GM12878 (cell line): ENCODE data around the gene TMED3. TPM values are rescaled to one million over a fixed set of nuclear protein-coding genes. Genes with fewer than 3 reads are reported as not detected.

Source experiments
- ELK1 ChIP-seq: IDR thresholded peaks from 2 replicates; pipeline ENCODE4 v1.6.1; 2012; ENCODE audit warnings: low read depth, low read length, improper control_type of control experiment
- HCFC1 ChIP-seq: fragments of 150-350 bp; IDR thresholded peaks from 2 replicates; pipeline ENCODE4 v1.6.1; 2014; ENCODE audit warnings: low read length
- KDM1A ChIP-seq: fragments of 200-600 bp; sonication (generic); IDR thresholded peaks from 2 replicates; pipeline ENCODE4 v1.6.1; 2016; ENCODE audit warnings: borderline replicate concordance
- TAF1 ChIP-seq: IDR thresholded peaks from 2 replicates; pipeline ENCODE4 v1.6.1; 2011; ENCODE audit warnings: mild to moderate bottlenecking, low read depth, low read length, borderline replicate concordance
- USF2 ChIP-seq: IDR thresholded peaks from 2 replicates; pipeline ENCODE4 v1.6.1; 2011; ENCODE audit warnings: low read depth, low read length, improper control_type of control experiment, borderline replicate concordance
- polyA plus RNA-seq, 11 experiments: library from polyadenylated mRNA; depleted of rRNA in 4 of 11; unstranded in 6 of 11; stranded (reverse) in 5 of 11; fragments of >200 nt; fragmentation: Nextera tagmentation in 4 of 11; fragmentation: Illumina TruSeq in 1 of 11; extraction: Ambion mirVana in 4 of 11; extraction: Trizol in 1 of 11; gene quantifications; 1 replicate in 1 of 11; 2 replicates in 10 of 11; pipeline versions ENCODE4 v1.2.1 to v1.2.3, GENCODE V29; 2011 to 2016; ENCODE audit warnings: inconsistent platforms in 2 of 11, missing spikeins in 2 of 11, low read depth in 1 of 11
- total RNA-seq, 4 experiments: library from RNA; depleted of rRNA in 3 of 4; stranded (reverse); fragments of >200 nt in 3 of 4; fragmentation: Illumina TruSeq in 1 of 4; extraction: Trizol in 1 of 4; gene quantifications; 2 replicates each; pipeline versions ENCODE4 v1.2.1 to v1.2.3, GENCODE V29; 2013 to 2021
- TF ChIP-seq, protein P1 (sequence below): fragments of 450-650 bp; IDR thresholded peaks from 2 replicates; pipeline ENCODE4 v1.6.1; 2017; ENCODE audit warnings: mild to moderate bottlenecking
- TF ChIP-seq, protein P2 (sequence below): IDR thresholded peaks from 2 replicates; pipeline ENCODE4 v1.6.1; 2012; ENCODE audit warnings: low read length, inconsistent platforms

Gene TMED3
- total and polyA plus RNA-seq, 10 of the 15 experiments (the other 5 are each of a cell fraction or from before 2014, with no cell fraction given), result 7.6 to 95.8 (median 54.9) TPM

GRCh38 chr15:79358069-79358468 lies 47.2 kb downstream of the TMED3 start (continued):
- no peak for TF ChIP-seq ELK1
- TF ChIP-seq, protein P1, sequence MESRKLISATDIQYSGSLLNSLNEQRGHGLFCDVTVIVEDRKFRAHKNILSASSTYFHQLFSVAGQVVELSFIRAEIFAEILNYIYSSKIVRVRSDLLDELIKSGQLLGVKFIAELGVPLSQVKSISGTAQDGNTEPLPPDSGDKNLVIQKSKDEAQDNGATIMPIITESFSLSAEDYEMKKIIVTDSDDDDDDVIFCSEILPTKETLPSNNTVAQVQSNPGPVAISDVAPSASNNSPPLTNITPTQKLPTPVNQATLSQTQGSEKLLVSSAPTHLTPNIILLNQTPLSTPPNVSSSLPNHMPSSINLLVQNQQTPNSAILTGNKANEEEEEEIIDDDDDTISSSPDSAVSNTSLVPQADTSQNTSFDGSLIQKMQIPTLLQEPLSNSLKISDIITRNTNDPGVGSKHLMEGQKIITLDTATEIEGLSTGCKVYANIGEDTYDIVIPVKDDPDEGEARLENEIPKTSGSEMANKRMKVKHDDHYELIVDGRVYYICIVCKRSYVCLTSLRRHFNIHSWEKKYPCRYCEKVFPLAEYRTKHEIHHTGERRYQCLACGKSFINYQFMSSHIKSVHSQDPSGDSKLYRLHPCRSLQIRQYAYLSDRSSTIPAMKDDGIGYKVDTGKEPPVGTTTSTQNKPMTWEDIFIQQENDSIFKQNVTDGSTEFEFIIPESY, result no peak
- no peak for TF ChIP-seq HCFC1
- TF ChIP-seq TAF1, result no peak
- TF ChIP-seq, protein P2, sequence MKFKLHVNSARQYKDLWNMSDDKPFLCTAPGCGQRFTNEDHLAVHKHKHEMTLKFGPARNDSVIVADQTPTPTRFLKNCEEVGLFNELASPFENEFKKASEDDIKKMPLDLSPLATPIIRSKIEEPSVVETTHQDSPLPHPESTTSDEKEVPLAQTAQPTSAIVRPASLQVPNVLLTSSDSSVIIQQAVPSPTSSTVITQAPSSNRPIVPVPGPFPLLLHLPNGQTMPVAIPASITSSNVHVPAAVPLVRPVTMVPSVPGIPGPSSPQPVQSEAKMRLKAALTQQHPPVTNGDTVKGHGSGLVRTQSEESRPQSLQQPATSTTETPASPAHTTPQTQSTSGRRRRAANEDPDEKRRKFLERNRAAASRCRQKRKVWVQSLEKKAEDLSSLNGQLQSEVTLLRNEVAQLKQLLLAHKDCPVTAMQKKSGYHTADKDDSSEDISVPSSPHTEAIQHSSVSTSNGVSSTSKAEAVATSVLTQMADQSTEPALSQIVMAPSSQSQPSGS, result no peak
- no peak for TF ChIP-seq USF2
- no peak for TF ChIP-seq KDM1A
